Neural progenitor cell (in vitro differentiated cells): ENCODE measurements around the gene TCF7L1. TPM values are rescaled to one million over a fixed set of nuclear protein-coding genes. Genes with fewer than 3 reads are reported as not detected.

Experiments used
- DNase-seq: peaks from one replicate; pipeline ENCODE4 v3.0.0-alpha.2; 2016; ENCODE audit warnings: low spot score
- H2AFZ ChIP-seq: fragments of 200-600 bp; sonication (generic); replicated peaks from 2 replicates; pipeline ENCODE4 v1.6.1; 2016; ENCODE audit warnings: antibody characterized with exemption
- H3F3A ChIP-seq: fragments of 200-600 bp; sonication (generic); 2 replicates; pipeline ENCODE4 v1.6.1; 2016; ENCODE audit warnings: antibody characterized with exemption, low read depth
- H3K27ac ChIP-seq: fragments of 200-600 bp; sonication (generic); 2 replicates; pipeline ENCODE4 v1.5.1; 2016; ENCODE audit warnings: mild to moderate bottlenecking
- H3K27me3 ChIP-seq: fragments of 200-600 bp; sonication (generic); 2 replicates; pipeline ENCODE4 v1.6.1; 2016; ENCODE audit warnings: mild to moderate bottlenecking, moderate library complexity
- H3K36me3 ChIP-seq: fragments of 200-600 bp; sonication (generic); 2 replicates; pipeline ENCODE4 v1.5.1; 2016
- H3K4me1 ChIP-seq: fragments of 200-600 bp; sonication (generic); 2 replicates; pipeline ENCODE4 v1.6.1; 2016; ENCODE audit warnings: mixed run types
- H3K4me2 ChIP-seq: fragments of 200-600 bp; sonication (generic); 2 replicates; pipeline ENCODE4 v1.6.1; 2016
- H3K4me3 ChIP-seq: fragments of 200-600 bp; sonication (generic); 2 replicates; pipeline ENCODE4 v1.5.1; 2016
- H3K79me2 ChIP-seq: fragments of 200-600 bp; sonication (generic); 2 replicates; pipeline ENCODE4 v1.6.1; 2016; ENCODE audit warnings: low read depth
- H3K9ac ChIP-seq: fragments of 200-600 bp; sonication (generic); 2 replicates; pipeline ENCODE4 v1.6.1; 2016
- H3K9me3 ChIP-seq: fragments of 200-600 bp; sonication (generic); 2 replicates; pipeline ENCODE4 v1.5.1; 2016; ENCODE audit warnings: low read depth
- H4K20me1 ChIP-seq: fragments of 200-600 bp; sonication (generic); 2 replicates; pipeline ENCODE4 v1.6.1; 2016; ENCODE audit warnings: low read depth
- H3K27ac Mint-ChIP-seq: 3 replicates; pipeline ENCODE4 v1.8.0; 2021; ENCODE audit warnings: mixed read lengths
- H3K27me3 Mint-ChIP-seq: 2 replicates; pipeline ENCODE4 v1.8.0; 2022; ENCODE audit warnings: low read depth, mild to moderate bottlenecking, inconsistent platforms, moderate library complexity, mixed read lengths; ENCODE audit not compliant: insufficient read depth
- H3K36me3 Mint-ChIP-seq: 3 replicates; pipeline ENCODE4 v1.8.0; 2021; ENCODE audit warnings: mixed read lengths
- H3K4me1 Mint-ChIP-seq: 3 replicates; pipeline ENCODE4 v1.8.0; 2021; ENCODE audit warnings: mixed read lengths
- H3K4me3 Mint-ChIP-seq: 3 replicates; pipeline ENCODE4 v1.8.0; 2021; ENCODE audit warnings: mild to moderate bottlenecking, moderate library complexity, mixed read lengths
- H3K9me3 Mint-ChIP-seq: 3 replicates; pipeline ENCODE4 v1.8.0; 2020; ENCODE audit warnings: mixed read lengths
- EZH2 ChIP-seq: fragments of 200-600 bp; sonication (generic); IDR thresholded peaks from 2 replicates; pipeline ENCODE4 v1.6.1; 2017; ENCODE audit warnings: antibody characterized with exemption, mild to moderate bottlenecking, moderate library complexity
- EZH2phosphoT487 ChIP-seq: fragments of 200-600 bp; sonication (generic); IDR thresholded peaks from 2 replicates; pipeline ENCODE4 v1.6.1; 2017; ENCODE audit warnings: antibody characterized with exemption
- total RNA-seq: library from RNA; depleted of rRNA; stranded (reverse); fragments of >200 nt; gene quantifications from 2 replicates; pipeline ENCODE4 v1.2.3, GENCODE V29; 2015; ENCODE audit warnings: low replicate concordance
- TF ChIP-seq, protein P1 (sequence below): fragments of 200-600 bp; sonication (generic); IDR thresholded peaks from 2 replicates; pipeline ENCODE4 v1.5.1; 2017; ENCODE audit warnings: antibody characterized with exemption, mild to moderate bottlenecking

The TCF7L1 gene
- total RNA-seq, 1 donor from 2014 or later: 1.0 TPM

DNA sequence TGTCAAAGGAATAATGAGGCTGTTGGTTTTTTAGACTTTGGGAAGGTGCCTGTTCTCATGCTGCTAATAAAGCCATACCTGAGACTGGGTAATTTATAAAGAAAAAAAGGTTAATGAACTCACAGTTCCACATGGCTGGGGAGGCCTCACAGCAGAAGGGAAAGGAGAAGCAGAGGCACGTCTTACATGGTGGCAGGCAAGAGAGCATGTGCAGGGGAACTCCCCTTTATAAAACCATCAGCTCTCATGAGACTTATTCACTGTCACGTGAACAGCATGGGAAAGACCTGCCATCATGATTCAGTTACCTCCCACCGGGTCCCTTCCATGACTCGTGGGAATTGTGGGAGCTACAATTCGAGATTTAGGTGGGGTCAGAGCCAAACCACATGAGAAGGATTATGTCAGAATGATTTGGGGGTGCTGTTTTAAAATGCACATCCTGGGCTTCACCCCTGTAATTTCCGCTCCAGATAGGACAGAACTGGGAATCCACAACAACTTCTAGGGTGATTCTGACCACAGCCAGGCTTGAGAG, 37.8 kb downstream of the TCF7L1 start:
- H3K4me3 Mint-ChIP-seq: no peak overlapping the region
- H3K4me1 Mint-ChIP-seq: peaks cover 27% of the 10 kb centered on the region
- Histone ChIP-seq H3K4me3 (no peak overlapping the region), H3K79me2 (peaks cover 49% of the 10 kb centered on the region), H2AFZ (no peak overlapping the region), H3K4me2 (no peak overlapping the region), H3K9me3 (no peaks in the 10 kb centered on the region), H3K36me3 (no peaks in the 10 kb centered on the region), H3K4me1 (peaks cover 32% of the 10 kb centered on the region), H3F3A (peaks cover 15% of the 10 kb centered on the region), H4K20me1 (peaks cover 17% of the 10 kb centered on the region), H3K27ac (no peak overlapping the region), H3K9ac (no peak overlapping the region), H3K27me3 (no peaks in the 10 kb centered on the region)
- TF ChIP-seq, protein P1, sequence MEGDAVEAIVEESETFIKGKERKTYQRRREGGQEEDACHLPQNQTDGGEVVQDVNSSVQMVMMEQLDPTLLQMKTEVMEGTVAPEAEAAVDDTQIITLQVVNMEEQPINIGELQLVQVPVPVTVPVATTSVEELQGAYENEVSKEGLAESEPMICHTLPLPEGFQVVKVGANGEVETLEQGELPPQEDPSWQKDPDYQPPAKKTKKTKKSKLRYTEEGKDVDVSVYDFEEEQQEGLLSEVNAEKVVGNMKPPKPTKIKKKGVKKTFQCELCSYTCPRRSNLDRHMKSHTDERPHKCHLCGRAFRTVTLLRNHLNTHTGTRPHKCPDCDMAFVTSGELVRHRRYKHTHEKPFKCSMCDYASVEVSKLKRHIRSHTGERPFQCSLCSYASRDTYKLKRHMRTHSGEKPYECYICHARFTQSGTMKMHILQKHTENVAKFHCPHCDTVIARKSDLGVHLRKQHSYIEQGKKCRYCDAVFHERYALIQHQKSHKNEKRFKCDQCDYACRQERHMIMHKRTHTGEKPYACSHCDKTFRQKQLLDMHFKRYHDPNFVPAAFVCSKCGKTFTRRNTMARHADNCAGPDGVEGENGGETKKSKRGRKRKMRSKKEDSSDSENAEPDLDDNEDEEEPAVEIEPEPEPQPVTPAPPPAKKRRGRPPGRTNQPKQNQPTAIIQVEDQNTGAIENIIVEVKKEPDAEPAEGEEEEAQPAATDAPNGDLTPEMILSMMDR: no peak
- no peak for TF ChIP-seq EZH2
- TF ChIP-seq EZH2phosphoT487: no peak
- no peak for DNase-seq
- no peaks in the 10 kb centered on the region for H3K9me3 Mint-ChIP-seq
- peaks cover 3% of the 10 kb centered on the region for H3K27me3 Mint-ChIP-seq
- no peak overlapping the region for H3K27ac Mint-ChIP-seq
- H3K36me3 Mint-ChIP-seq: peaks cover 4% of the 10 kb centered on the region

DNA sequence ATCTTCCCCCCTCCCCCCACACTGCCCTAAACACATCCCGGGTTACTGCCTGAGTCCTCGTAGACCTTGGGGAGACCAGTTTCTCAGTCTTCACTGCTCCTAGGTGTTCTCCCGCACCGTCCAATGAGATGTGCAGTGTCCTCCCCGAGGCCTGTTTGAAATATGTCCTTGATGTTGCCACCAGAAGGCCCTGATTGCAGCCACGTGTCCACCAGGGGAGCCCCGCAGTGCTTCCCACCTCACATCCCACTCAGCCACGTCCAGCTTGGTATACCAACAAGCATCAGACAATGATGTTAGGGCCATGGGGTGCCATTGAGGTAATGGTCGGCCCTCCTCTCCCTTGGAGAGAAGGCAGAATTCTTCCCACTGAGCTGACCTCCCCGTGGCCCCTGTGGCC, 38.7 kb downstream of the TCF7L1 start:
- H3K4me2 ChIP-seq: no peak overlapping the region
- no peaks in the 10 kb centered on the region for H3K36me3 ChIP-seq
- no peaks in the 10 kb centered on the region for H3K27me3 ChIP-seq
- peaks cover 22% of the 10 kb centered on the region for H3F3A ChIP-seq
- no peak overlapping the region for H2AFZ ChIP-seq
- no peak overlapping the region for H3K9ac ChIP-seq
- H3K27me3 Mint-ChIP-seq: peaks cover 3% of the 10 kb centered on the region
- no peaks in the 10 kb centered on the region for H3K9me3 Mint-ChIP-seq
- no peak for DNase-seq
- no peak overlapping the region for H3K4me3 ChIP-seq
- H4K20me1 ChIP-seq: peaks cover 10% of the 10 kb centered on the region
- H3K27ac Mint-ChIP-seq: no peak overlapping the region
- H3K4me3 Mint-ChIP-seq: no peak overlapping the region
- no peak for TF ChIP-seq EZH2phosphoT487
- TF ChIP-seq EZH2: no peak
- TF ChIP-seq, protein P1: no peak
- peaks cover 32% of the 10 kb centered on the region for H3K4me1 Mint-ChIP-seq
- no peak overlapping the region for H3K27ac ChIP-seq
- H3K9me3 ChIP-seq: no peaks in the 10 kb centered on the region
- peaks cover 53% of the 10 kb centered on the region for H3K79me2 ChIP-seq
- peaks cover 10% of the 10 kb centered on the region for H3K36me3 Mint-ChIP-seq
- H3K4me1 ChIP-seq: peaks cover 38% of the 10 kb centered on the region

DNA sequence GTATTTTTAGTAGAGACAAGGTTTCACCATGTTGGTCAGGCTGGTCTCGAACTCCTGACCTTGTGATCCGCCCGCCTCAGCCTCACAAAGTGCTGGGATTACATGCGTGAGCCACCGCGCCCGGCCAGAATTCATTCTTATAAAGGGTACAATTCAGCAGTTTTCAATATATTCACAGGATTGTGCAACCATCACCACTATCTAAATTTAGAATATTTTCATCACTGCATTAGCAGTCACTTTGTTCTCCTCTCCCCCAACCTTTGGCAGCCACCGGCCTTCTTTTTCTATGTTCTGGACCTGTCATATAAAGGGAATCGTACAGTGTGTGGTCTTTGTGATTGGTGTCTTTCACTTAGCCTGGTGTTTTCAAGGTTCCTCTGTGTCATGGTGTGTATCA, 40.7 kb downstream of the TCF7L1 start:
- H3K4me3 ChIP-seq: no peak overlapping the region
- no peak overlapping the region for H3K27ac Mint-ChIP-seq
- no peak overlapping the region for H2AFZ ChIP-seq
- H3K9ac ChIP-seq: no peak overlapping the region
- H3K9me3 Mint-ChIP-seq: no peaks in the 10 kb centered on the region
- no peak for TF ChIP-seq EZH2phosphoT487
- no peak for TF ChIP-seq EZH2
- TF ChIP-seq, protein P1: no peak
- no peak overlapping the region for H3K4me2 ChIP-seq
- H3F3A ChIP-seq: peaks cover 40% of the 10 kb centered on the region
- H4K20me1 ChIP-seq: peaks cover 14% of the 10 kb centered on the region
- H3K79me2 ChIP-seq: peaks cover 60% of the 10 kb centered on the region
- no peak overlapping the region for H3K27ac ChIP-seq
- H3K4me3 Mint-ChIP-seq: no peak overlapping the region
- H3K36me3 ChIP-seq: no peaks in the 10 kb centered on the region
- peaks cover 45% of the 10 kb centered on the region for H3K4me1 ChIP-seq
- DNase-seq: no peak
- peaks cover 3% of the 10 kb centered on the region for H3K27me3 Mint-ChIP-seq
- H3K9me3 ChIP-seq: no peaks in the 10 kb centered on the region
- peaks cover 9% of the 10 kb centered on the region for H3K36me3 Mint-ChIP-seq
- H3K27me3 ChIP-seq: no peaks in the 10 kb centered on the region
- H3K4me1 Mint-ChIP-seq: peaks cover 45% of the 10 kb centered on the region
